GM12878 (cell line): ENCODE results near the gene CLK4. TPM values are rescaled to one million over a fixed set of nuclear protein-coding genes. Genes with fewer than 3 reads are reported as not detected.

Source experiments
- CBFB ChIP-seq: IDR thresholded peaks from 2 replicates; pipeline ENCODE4 v1.6.1; 2016; ENCODE audit warnings: antibody characterized with exemption, low read depth
- CEBPZ ChIP-seq: fragments of 150-350 bp; IDR thresholded peaks from 2 replicates; pipeline ENCODE4 v1.6.1; 2016; ENCODE audit warnings: low read depth, low read length
- E2F4 ChIP-seq: IDR thresholded peaks from 2 replicates; pipeline ENCODE4 v1.6.1; 2012; ENCODE audit warnings: low read depth, low read length, improper control_type of control experiment
- E4F1 ChIP-seq: fragments of 450-650 bp; IDR thresholded peaks from 2 replicates; pipeline ENCODE4 v1.6.1; 2018; ENCODE audit warnings: borderline replicate concordance, mild to moderate bottlenecking; ENCODE audit not compliant: partially characterized antibody
- RFX5 ChIP-seq: IDR thresholded peaks from 2 replicates; pipeline ENCODE4 v1.6.1; 2011; ENCODE audit warnings: low read depth, low read length, improper control_type of control experiment
- ZBTB11 ChIP-seq: fragments of 450-650 bp; formaldehyde crosslinking; IDR thresholded peaks from 2 replicates; pipeline ENCODE4 v1.5.0; 2022; ENCODE audit warnings: mild to moderate bottlenecking, missing genetic modification characterization
- ZBTB33 ChIP-seq: fragments of 450-650 bp; IDR thresholded peaks from 2 replicates; pipeline ENCODE4 v1.6.1; 2017; ENCODE audit warnings: mild to moderate bottlenecking
- ZNF207 ChIP-seq: fragments of 450-650 bp; IDR thresholded peaks from 2 replicates; pipeline ENCODE4 v1.6.1; 2014; ENCODE audit warnings: antibody characterized with exemption, mild to moderate bottlenecking, borderline replicate concordance
- polyA plus RNA-seq, 11 experiments: library from polyadenylated mRNA; depleted of rRNA in 4 of 11; unstranded in 6 of 11; stranded (reverse) in 5 of 11; fragments of >200 nt; fragmentation: Nextera tagmentation in 4 of 11; fragmentation: Illumina TruSeq in 1 of 11; extraction: Ambion mirVana in 4 of 11; extraction: Trizol in 1 of 11; gene quantifications; 1 replicate in 1 of 11; 2 replicates in 10 of 11; pipeline versions ENCODE4 v1.2.1 to v1.2.3, GENCODE V29; 2011 to 2016; ENCODE audit warnings: inconsistent platforms in 2 of 11, missing spikeins in 2 of 11, low read depth in 1 of 11
- total RNA-seq, 4 experiments: library from RNA; depleted of rRNA in 3 of 4; stranded (reverse); fragments of >200 nt in 3 of 4; fragmentation: Illumina TruSeq in 1 of 4; extraction: Trizol in 1 of 4; gene quantifications; 2 replicates each; pipeline versions ENCODE4 v1.2.1 to v1.2.3, GENCODE V29; 2013 to 2021
- TF ChIP-seq, protein P1 (sequence below): fragments of 450-650 bp; IDR thresholded peaks from 2 replicates; pipeline ENCODE4 v1.6.1; 2017; ENCODE audit warnings: mild to moderate bottlenecking, low read depth, inconsistent platforms; ENCODE audit not compliant: poor library complexity, severe bottlenecking

The CLK4 gene
- total and polyA plus RNA-seq, 10 of the 15 experiments (the other 5 are each of a cell fraction or from before 2014, with no cell fraction given), result 13.6 to 47.9 (median 19.1) TPM

- no peak for TF ChIP-seq CEBPZ
- no peak for TF ChIP-seq CBFB
- no peak for TF ChIP-seq RFX5
- TF ChIP-seq ZNF207, result no peak
- TF ChIP-seq, protein P1, sequence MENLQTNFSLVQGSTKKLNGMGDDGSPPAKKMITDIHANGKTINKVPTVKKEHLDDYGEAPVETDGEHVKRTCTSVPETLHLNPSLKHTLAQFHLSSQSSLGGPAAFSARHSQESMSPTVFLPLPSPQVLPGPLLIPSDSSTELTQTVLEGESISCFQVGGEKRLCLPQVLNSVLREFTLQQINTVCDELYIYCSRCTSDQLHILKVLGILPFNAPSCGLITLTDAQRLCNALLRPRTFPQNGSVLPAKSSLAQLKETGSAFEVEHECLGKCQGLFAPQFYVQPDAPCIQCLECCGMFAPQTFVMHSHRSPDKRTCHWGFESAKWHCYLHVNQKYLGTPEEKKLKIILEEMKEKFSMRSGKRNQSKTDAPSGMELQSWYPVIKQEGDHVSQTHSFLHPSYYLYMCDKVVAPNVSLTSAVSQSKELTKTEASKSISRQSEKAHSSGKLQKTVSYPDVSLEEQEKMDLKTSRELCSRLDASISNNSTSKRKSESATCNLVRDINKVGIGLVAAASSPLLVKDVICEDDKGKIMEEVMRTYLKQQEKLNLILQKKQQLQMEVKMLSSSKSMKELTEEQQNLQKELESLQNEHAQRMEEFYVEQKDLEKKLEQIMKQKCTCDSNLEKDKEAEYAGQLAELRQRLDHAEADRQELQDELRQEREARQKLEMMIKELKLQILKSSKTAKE, result no peak
- no peak for TF ChIP-seq E4F1
- no peak for TF ChIP-seq ZBTB33
- no peak for TF ChIP-seq E2F4
- no peak for TF ChIP-seq ZBTB11
These were observed 40.3 kb upstream of the CLK4 start (continued) for GRCh38 chr5:178667101-178667500.
